GM19324 (cell line): Measurements from ENCODE around the gene PRKD1.
"Not testable (repeated sequence)": the region's sequence is repeated elsewhere in the genome, so short reads cannot be mapped to it uniquely, and the experiment has no call there.

Experiments
- ATAC-seq: cut with Tn5 transposase; IDR thresholded peaks from one replicate; pipeline ENCODE4 v1.9.1; 2021; ENCODE audit warnings: mild to moderate bottlenecking, moderate library complexity; ENCODE audit not compliant: unreplicated experiment, low FRiP score

Gene PRKD1

DNA sequence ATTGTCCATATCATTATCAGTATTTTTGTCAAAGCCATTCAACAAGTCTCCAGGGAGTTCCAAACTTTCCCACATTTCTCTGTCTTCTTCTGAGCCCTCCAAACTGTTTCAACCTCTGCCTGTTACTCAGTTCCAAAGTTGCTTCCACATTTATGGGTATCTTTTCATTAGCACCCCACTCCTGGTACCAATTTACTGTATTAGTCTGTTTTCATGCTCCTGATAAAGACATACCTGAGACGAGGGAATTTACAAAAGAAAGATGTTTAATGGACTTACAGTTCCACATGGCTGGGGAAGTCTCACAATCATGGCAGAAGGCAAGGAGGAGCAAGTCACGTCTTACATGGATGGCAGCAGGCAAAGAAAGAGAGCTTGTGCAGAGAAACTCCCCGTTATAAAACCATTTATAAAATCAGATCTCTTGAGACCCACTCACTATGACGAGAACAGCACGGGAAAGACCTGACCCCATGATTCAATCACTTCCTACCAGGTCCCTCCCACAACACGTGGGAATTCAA lies 87.2 kb downstream of the PRKD1 start:
- ATAC-seq: not testable (repeated sequence)

DNA sequence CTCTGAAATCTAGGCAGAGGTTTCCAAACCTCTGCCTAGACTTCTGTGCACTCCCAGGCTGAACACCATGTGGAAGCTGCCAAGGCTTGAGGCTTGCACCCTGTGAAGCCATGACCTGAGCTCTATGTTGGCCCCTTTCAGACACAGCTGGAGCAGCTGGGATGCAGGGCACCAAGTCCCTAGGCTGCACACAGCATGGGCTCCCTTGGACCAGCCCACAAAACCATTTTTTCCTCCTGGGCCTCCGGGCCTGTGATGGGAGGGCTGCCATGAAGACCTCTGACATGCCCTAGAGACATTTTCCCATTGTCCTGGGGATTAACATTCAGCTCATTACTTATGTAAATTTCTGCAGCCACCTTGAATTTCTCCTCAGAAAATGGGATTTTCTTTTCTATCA lies 88.0 kb downstream of the PRKD1 start:
- not testable (repeated sequence) for ATAC-seq

DNA sequence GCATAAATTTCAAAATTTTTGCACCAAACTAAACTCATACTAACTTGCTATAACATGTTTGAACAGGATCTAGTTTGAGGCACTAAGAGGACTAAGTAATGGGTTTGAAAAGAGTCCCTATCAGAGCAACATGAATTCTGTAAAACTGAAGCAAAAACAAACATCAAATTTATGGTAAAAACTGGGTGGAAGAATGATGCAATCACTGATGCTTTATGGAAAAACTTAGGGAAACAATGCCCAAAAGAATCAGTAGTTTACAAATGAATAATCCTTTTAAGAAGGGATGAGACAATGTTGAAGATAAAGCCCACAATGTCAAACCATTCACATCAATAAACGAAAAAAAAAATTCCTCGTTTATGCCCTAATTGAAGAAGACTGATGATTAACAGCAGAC lies 88.9 kb downstream of the PRKD1 start:
- ATAC-seq: no peak

DNA sequence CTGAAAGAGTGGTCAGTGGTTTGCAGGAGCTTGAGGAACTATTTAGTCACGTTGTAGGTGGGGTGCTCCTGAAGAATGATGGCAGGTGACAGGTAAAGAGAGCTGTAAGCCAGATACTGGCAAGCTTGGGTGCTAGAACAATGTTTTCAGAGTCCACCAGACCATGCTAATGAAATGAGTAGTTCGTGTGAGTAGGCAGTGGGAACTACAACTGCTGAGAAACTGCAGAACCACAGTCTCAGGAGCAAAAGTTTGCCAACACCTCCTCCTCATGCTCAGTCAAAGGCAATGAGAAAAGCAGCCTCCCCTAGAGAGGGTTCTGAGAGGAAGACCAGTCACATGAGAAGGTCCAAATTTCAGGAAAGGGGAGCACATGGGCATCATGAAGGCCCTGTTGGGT lies 91.3 kb downstream of the PRKD1 start:
- ATAC-seq: no peak

DNA sequence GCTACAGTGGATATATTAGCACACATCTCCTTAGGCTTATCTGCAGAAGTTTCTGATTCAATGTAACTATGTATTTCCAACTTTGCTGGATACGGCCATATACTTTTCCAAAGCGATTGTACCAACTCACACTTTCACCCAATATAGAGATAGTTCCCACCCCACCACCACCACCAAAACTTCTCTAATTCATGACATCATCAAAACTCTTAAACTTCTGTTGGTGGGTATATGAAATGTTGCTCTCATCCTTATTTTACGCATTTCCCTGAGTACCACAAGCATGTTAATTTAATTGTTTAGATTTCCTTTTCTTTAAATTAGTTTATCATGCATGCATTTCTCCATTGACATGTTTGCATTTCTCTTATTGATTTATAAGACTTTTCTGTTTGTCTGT lies 95.6 kb downstream of the PRKD1 start:
- no peak for ATAC-seq

DNA sequence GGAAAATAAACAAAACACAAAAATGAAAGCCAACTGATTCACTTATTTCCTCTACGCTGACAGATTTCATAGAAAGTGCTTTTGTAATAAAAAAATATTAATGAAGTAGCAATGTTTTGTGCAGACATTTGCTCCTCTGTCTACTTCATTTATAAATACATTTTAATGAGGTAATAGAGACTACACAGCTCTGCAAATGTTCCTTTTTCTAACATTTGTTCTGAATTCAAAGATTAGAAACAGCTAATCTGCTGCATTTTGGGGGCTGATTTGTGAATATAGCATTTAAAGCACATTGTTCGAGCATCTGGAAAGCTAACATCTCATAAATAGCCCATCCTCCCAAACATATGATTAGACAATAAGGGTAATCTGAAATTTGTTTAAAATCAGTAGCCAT lies 97.8 kb downstream of the PRKD1 start:
- no peak for ATAC-seq

DNA sequence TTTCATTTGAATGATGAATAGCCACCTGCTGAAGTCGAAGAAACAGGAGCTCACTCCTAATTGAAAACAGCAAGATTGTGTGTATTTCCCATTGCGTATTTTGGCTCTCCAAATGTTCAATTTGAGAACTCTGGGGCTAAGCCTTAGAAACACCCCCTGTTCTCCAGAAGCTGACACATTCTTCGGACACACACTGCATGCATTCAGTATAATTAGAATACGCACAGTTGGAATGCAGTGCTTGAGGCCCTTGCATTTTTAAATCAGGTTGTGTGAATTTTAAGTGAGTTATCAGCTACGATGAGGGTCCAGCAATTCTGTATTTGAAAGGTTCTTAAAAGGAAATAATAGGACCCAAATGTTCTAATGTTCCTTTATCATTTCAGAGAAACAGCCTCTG lies 103.8 kb downstream of the PRKD1 start:
- no peak for ATAC-seq

DNA sequence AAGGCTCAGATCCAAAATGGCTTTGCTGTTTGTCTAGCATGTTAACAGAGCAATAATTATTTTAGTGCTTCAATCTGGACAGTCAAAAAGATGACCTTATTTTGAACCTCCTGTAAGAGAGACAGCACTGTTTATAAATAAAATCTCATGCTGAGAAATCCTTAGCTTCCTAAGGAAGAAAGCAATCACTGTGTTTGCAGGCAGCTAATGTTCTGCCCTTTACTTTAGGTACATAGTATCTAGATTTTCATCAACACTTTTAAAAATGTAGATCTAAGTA lies 105.3 kb downstream of the PRKD1 start:
- ATAC-seq: no peak

DNA sequence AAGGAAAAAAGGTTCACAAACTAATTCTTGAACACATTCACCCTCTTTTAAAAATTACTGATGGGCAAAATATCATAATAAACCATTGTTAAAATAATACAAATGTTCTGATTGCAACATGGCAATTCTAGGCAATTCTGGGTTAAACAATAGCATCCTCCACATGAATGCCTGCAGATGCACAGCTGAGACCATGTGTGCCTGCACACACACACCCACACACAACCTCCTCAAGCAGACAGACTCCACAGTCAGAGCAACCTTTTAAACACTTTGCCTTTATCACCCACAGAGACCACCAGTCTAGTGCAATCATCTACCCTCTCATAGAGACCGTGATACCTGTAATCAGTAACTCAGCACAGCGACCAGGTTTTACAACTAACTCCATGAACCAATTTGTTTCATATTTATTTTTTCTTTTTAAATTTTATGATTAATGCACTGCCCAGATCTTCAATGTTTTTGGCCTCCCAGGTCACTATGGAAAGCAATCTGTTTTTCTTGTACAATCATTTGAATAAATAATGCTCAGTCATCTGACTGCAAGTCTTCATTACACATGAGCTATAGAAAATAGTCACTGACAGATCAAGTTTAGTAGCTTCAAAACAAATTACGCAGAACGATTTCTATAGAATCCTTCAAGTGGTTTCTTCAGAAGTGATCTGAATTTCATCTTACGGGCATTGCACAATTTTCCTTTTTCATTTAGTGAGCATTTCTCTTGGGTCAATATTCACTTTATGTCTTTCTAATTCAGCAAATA lies 105.8 kb downstream of the PRKD1 start:
- ATAC-seq: no peak

DNA sequence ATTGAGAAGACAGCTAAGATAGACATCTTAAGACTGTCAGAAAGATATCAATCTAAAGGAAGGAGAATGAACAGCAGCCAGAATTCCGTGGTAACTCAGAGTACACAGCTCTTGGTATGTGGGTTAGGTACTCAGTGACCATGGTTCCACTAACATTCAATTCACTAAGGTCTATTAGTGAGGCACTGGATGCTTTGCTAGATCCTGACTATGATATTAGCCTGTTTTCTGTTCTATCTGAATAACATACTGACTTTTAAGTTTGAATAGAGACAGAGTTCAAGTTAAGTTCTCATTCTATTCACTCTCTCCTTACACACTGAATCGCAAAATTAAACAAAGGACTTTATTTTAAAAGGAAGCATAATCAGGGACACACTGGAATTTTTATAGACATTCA lies 106.4 kb downstream of the PRKD1 start:
- ATAC-seq: no peak

DNA sequence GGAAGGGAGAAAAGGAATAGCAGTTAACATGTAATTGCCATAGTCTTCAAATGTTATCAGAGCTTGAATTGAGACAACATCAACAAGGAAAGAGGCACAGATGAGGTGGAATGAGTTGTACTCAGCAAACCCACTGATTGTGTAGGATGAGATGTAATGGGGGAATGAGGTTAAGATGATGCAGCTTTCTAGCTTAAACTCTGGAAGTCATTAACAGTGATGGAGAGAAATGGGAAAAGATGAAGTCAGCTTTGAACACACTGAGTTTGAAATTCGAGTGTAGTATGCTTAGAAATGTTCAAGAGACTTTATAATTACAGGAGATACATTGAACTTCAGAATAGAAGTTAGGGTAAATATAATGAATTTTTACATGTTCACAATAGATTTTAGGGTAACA lies 106.9 kb downstream of the PRKD1 start:
- no peak for ATAC-seq

DNA sequence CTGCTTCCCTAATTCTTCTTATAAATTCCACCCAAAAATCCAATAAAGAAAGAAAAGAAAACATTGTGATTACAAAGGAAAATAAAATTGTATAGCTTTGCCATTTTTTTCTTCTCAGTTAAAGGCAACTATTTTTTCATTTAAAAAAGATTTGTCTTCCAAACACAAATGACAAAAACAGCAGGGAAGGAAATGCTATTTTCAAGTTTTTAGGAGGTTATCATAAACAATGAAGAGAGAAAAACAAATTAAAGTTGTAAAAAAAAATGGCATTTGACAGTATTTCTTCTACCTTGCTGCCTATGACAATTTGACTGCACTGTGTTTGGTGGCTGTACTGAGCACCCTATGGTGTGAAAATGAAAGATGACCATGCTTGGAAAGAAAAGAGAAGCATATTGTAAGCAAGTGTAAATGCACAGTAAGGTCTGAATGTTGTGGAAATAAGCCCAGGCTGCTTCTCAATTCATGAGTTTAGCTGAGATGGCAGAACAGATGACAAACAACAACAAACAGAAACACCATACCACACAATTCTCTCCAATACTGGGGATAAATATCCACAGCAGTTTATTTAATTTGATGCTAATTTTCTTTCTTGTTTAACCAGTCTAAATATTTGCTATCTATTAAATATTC lies 109.8 kb downstream of the PRKD1 start:
- no peak for ATAC-seq

DNA sequence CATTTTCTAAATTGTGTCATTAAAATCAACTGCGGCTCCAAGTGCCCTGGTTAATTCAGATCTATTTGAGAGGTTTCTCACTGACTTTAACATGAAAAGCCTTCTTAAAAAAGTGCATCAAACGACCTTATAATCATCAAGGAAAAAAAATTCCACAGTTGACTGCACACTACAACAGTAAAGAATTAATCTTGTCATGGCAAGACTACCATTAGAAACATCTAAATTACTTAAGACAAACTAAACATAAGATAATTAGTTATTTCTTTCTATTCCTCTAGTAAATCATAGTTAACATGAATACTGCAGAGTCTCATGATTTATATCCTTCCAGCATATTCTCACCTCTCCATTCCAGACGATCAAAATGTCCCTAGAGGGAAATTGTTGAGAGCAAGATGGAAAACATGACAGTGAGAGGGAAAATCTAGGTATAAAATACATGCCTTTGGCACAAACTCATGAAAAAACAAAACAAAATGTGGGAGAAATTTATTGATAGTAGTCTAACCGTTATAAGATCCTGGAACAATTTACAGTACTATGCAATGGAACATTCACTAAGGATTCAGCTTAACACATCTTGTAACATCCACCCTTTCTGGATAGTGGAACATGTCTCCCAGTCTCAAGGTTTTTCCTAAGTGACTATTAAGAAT lies 112.5 kb downstream of the PRKD1 start:
- no peak for ATAC-seq

DNA sequence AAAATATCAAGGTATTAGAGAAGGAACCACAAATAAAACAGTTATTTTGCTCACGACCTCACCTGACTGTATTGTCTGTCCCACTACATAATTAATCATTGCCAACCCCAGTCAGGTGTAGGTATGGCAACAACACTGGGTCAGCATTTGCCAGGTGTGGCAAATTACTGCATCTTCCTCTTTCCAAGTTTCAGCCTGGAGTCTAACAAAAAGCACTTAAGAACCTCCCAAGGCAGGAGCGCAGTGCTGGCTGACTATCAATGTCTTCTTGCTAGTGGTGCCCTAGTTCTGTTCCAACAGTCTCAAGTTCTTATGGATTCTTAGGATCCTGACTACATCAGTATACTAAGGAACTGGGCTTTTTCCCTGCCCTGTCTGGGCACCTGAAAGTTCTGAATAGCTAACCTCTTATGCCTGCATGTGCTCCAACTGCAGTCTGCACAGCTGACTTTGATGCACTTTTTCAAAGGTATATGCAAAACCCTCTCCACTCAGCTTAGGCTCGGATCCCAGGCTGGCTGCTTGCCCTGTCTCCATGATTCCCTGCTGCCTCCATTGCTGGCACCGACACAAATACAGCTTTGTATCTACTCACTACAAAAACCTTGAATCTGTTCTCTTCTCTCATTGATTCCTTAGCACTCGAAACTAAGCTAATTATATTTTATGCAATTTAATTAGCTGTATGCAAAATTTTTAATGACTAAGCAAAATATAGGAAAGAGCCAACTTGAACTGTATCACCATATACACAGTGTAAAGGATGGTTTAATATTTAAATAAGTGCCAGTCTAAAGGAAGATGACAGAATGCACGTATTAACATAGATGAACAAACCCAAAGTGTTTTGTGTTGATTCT lies 113.3 kb downstream of the PRKD1 start:
- ATAC-seq: no peak

DNA sequence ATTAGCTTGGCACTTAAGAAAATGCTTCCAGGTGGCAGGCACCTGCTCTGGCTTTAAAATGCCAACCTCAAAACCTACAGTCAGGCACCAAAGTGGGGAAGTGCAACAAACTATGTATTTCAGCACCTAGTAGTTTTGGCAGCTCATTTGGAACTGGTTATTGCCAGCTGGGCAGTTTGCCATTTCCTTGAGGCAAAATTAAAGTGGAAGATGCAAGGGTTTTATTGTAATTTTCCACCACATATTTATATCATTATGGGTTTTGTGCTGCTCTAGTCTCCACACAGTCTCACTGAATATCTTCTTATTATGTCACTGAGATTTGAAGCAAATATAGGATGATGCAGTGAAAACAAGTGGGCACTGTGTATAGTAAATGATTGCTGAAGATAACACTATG lies 117.0 kb downstream of the PRKD1 start:
- no peak for ATAC-seq

DNA sequence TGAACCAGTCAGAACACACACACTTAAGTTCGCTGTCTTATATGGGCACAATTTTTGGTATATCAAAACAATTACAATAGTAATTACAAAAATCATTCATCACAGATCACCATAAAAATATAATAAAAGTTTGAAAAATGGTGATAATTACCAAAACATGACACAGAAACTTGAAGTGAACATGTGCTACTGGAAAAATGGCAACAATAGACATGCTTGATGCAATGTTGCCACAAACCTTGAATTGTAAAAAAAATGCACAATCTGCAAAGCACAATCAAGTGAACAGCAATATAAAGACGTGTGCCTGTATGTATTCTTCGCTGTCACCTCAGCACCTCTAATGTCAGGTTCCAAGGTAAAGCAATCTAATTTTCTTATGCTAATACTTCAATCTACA lies 117.6 kb downstream of the PRKD1 start:
- no peak for ATAC-seq

DNA sequence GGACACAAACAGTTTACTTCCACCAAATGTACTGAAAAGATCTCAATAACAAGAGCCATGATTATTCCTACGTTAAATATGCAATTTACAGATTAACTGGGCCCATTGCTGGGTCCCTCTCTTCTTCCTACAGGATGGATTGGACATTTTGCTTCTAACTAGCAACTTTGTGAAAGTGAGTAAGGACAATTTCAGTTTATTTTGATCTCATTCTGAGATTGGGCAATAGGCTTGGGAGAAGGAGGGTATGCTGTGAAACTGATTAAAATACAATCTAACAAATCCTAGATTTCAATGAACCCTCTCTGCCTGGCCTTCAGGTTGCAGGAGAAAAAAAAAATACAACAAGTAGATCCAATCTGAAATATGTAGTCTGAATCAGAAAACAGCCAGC lies 121.5 kb downstream of the PRKD1 start:
- no peak for ATAC-seq

DNA sequence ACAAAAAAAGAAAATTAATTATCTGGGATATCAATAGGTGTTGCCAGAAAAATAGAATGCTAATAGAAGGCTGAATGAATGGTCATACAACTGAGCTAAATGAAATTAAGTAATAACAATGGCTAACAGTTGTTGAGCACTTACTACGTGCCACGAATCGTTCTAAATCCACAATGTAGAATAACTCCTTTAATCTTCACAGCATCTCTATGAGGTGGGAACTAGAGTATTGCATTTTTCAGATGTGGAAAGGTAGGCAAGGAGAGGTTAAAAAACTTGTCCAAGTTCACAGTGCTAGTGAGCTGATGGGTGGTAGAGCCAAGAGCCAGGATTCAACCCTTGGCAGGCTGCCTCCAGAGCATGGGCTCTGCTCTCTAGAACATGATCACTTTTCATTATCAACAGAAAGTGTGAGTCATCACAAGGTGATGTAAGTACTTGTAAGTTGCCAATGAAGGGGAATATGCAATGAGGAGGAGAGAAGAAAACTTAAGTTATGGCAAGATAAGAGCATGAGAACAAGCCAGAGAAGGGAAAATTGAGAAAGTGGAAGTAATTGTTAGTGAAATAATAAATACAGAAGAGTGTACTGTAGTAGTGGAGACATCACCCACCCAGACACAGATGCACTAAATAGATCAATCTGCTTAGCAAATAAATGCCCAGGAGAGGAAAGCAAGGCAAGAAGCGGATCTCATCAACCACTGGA lies 122.1 kb downstream of the PRKD1 start:
- ATAC-seq: no peak

DNA sequence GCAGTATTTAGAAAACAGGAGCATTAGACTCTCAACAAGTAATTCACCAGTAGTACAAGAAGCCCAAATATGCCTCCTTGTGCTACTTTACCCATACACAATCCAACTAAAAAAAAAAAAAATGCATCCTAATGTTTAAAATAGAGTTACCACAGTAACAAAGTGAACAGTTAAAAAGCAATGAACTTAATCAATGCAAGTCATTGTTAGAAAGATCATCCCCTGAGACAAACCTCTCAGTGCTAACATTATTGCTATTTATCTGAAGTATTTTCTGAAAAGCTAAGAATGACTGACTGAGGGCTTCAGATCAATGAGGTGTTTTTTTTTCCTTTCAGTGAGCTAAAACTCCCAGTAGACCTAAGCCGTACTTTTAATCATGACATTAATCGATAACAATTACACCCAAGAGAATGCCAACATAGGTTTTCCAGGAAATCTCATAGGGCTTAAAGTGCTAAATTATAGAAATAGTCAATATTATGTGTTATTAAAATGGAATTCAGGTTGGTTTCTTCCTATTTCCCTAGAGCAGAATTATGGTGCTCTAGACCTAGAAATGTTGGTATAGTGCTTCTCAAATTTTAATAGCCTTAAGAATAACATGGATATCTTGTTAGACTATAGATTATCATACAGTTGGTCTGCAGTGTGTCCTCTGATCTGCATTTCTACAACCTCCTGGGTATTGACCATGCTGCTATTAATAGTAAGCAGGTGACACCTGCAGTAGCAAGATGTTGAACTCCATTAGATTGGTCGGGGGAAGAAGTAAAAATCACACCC lies 123.0 kb downstream of the PRKD1 start:
- no peak for ATAC-seq

DNA sequence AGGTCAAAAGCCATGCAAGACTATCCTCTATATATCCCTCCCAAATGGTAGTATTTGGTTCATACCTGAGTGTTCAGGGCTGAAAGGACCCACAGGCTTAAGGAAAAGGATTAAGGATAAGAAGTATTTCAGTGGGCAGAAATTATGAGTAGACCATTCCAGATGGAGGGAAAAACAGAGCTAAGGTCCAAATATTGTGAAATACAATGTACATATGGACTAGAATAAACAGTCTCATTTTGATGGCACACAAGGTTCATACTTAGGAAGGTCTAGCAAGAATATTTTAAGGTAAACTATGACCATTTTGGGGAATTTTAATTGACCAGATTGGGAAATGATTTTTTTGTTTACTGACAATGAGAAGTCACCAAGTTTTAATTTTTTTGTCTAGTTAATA lies 124.6 kb downstream of the PRKD1 start:
- no peak for ATAC-seq
